ENCODE measurements around the gene LIN7A. TPM values are rescaled to one million over a fixed set of nuclear protein-coding genes. Genes with fewer than 3 reads are reported as not detected.
"Not testable (repeated sequence)": the region's sequence is repeated elsewhere in the genome, so short reads cannot be mapped to it uniquely, and the experiment has no call there.

LIN7A gene
- total RNA-seq, 2 experiments from 2014 or later, result not detected

- no peak overlapping the region for H3K4me3 Mint-ChIP-seq
- CTCF ChIA-PET, result no interaction called here
- H3K27me3 Mint-ChIP-seq, result no peaks in the 10 kb centered on the region
- no peaks in the 10 kb centered on the region for H3K4me1 Mint-ChIP-seq (ENCODE audit: low read depth)
- no peaks in the 10 kb centered on the region for H3K36me3 Mint-ChIP-seq
- H3K27ac Mint-ChIP-seq, result no peak overlapping the region
- peaks cover 16% of the 10 kb centered on the region for H3K9me3 Mint-ChIP-seq
- POLR2A ChIA-PET, result no interaction called here
- intact Hi-C loops (cut with micrococcal nuclease), result no loop called here
- DNase-seq, result no peak
These were observed 35.0 kb downstream of the LIN7A start for GRCh38 chr12:80902711-80903110.

- Mint-ChIP-seq H3K4me1 (ENCODE audit: low read depth) (no peaks in the 10 kb centered on the region), H3K27ac (no peak overlapping the region), H3K9me3 (peaks cover 16% of the 10 kb centered on the region), H3K4me3 (no peak overlapping the region), H3K27me3 (no peaks in the 10 kb centered on the region), H3K36me3 (no peaks in the 10 kb centered on the region)
- CTCF ChIA-PET, result no interaction called here
- intact Hi-C loops (cut with micrococcal nuclease), result no loop called here
- DNase-seq, result no peak
- POLR2A ChIA-PET, result no interaction called here
These were observed 36.1 kb downstream of the LIN7A start for GRCh38 chr12:80901661-80902060.

GRCh38 chr12:80895240-80895639 lies 42.5 kb downstream of the LIN7A start:
- no peaks in the 10 kb centered on the region for H3K27me3 Mint-ChIP-seq
- H3K36me3 Mint-ChIP-seq, result no peaks in the 10 kb centered on the region
- ChIA-PET POLR2A (no interaction called here), CTCF (no interaction called here)
- no peak overlapping the region for H3K4me3 Mint-ChIP-seq
- H3K27ac Mint-ChIP-seq, result no peak overlapping the region
- H3K9me3 Mint-ChIP-seq, result peaks cover 13% of the 10 kb centered on the region
- intact Hi-C loops (cut with micrococcal nuclease), result no loop called here
- H3K4me1 Mint-ChIP-seq (ENCODE audit: low read depth), result no peaks in the 10 kb centered on the region
- no peak for DNase-seq

- CTCF ChIA-PET, result no interaction called here
- H3K9me3 Mint-ChIP-seq, result peaks cover 8% of the 10 kb centered on the region
- intact Hi-C loops (cut with micrococcal nuclease), result no loop called here
These were observed 43.6 kb downstream of the LIN7A start for GRCh38 chr12:80894179-80894578.

GRCh38 chr12:80892597-80893445 lies 44.9 kb downstream of the LIN7A start:
- intact Hi-C loops (cut with micrococcal nuclease), result no loop called here
- no peak for DNase-seq
- H3K36me3 Mint-ChIP-seq, result no peaks in the 10 kb centered on the region
- ChIA-PET POLR2A (no interaction called here), CTCF (no interaction called here)
- no peaks in the 10 kb centered on the region for H3K27me3 Mint-ChIP-seq
- no peak overlapping the region for H3K27ac Mint-ChIP-seq
- H3K4me3 Mint-ChIP-seq, result no peak overlapping the region
- no peaks in the 10 kb centered on the region for H3K9me3 Mint-ChIP-seq
- H3K4me1 Mint-ChIP-seq (ENCODE audit: low read depth), result no peaks in the 10 kb centered on the region

More at GRCh38 chr12:80894179-80894578, 43.6 kb downstream of the LIN7A start:
- no peak overlapping the region for H3K27ac Mint-ChIP-seq
- H3K4me3 Mint-ChIP-seq, result no peak overlapping the region
- H3K27me3 Mint-ChIP-seq, result no peaks in the 10 kb centered on the region
- no peaks in the 10 kb centered on the region for H3K36me3 Mint-ChIP-seq
- DNase-seq, result no peak
- H3K4me1 Mint-ChIP-seq (ENCODE audit: low read depth), result no peaks in the 10 kb centered on the region
- POLR2A ChIA-PET, result no interaction called here

GRCh38 chr12:80884651-80885050 lies 53.1 kb downstream of the LIN7A start:
- no peaks in the 10 kb centered on the region for H3K4me1 Mint-ChIP-seq (ENCODE audit: low read depth)
- H3K27me3 Mint-ChIP-seq, result no peaks in the 10 kb centered on the region
- CTCF ChIA-PET, result no interaction called here
- H3K9me3 Mint-ChIP-seq, result peaks cover 11% of the 10 kb centered on the region
- intact Hi-C loops (cut with micrococcal nuclease), result no loop called here
- H3K4me3 Mint-ChIP-seq, result no peak overlapping the region
- H3K27ac Mint-ChIP-seq, result no peak overlapping the region
- no peak for DNase-seq
- no peaks in the 10 kb centered on the region for H3K36me3 Mint-ChIP-seq
- POLR2A ChIA-PET, result no interaction called here

- peaks cover 13% of the 10 kb centered on the region for H3K9me3 Mint-ChIP-seq
- intact Hi-C loops (cut with micrococcal nuclease), result no loop called here
- ChIA-PET CTCF (no interaction called here), POLR2A (no interaction called here)
- no peaks in the 10 kb centered on the region for H3K27me3 Mint-ChIP-seq
- H3K4me3 Mint-ChIP-seq, result no peak overlapping the region
- no peaks in the 10 kb centered on the region for H3K36me3 Mint-ChIP-seq
- no peaks in the 10 kb centered on the region for H3K4me1 Mint-ChIP-seq (ENCODE audit: low read depth)
- DNase-seq, result no peak
- H3K27ac Mint-ChIP-seq, result no peak overlapping the region
These were observed 56.6 kb downstream of the LIN7A start for GRCh38 chr12:80881106-80881505.

- H3K4me3 Mint-ChIP-seq; POLR2A ChIA-PET; H3K4me1 Mint-ChIP-seq (ENCODE audit: low read depth); intact Hi-C loops (cut with micrococcal nuclease); H3K36me3 Mint-ChIP-seq; H3K27me3 Mint-ChIP-seq; DNase-seq; H3K27ac Mint-ChIP-seq; CTCF ChIA-PET: not testable (repeated sequence)
- peaks cover 13% of the 10 kb centered on the region for H3K9me3 Mint-ChIP-seq
These were observed 59.3 kb downstream of the LIN7A start for GRCh38 chr12:80878452-80878851.

- Mint-ChIP-seq H3K4me3 (no peak overlapping the region), H3K9me3 (peaks cover 9% of the 10 kb centered on the region), H3K4me1 (ENCODE audit: low read depth) (no peaks in the 10 kb centered on the region), H3K27me3 (no peaks in the 10 kb centered on the region), H3K36me3 (no peaks in the 10 kb centered on the region), H3K27ac (no peak overlapping the region)
- intact Hi-C loops (cut with micrococcal nuclease), result no loop called here
- ChIA-PET POLR2A (no interaction called here), CTCF (no interaction called here)
- DNase-seq, result no peak
These were observed 59.9 kb downstream of the LIN7A start for GRCh38 chr12:80877721-80878265.

- no peaks in the 10 kb centered on the region for H3K36me3 Mint-ChIP-seq
- intact Hi-C loops (cut with micrococcal nuclease), result no loop called here
- H3K27me3 Mint-ChIP-seq, result no peaks in the 10 kb centered on the region
- no peak for DNase-seq
- H3K4me3 Mint-ChIP-seq, result no peak overlapping the region
- POLR2A ChIA-PET, result no interaction called here
- H3K27ac Mint-ChIP-seq, result no peak overlapping the region
- CTCF ChIA-PET, result no interaction called here
- H3K9me3 Mint-ChIP-seq, result no peaks in the 10 kb centered on the region
- H3K4me1 Mint-ChIP-seq (ENCODE audit: low read depth), result no peaks in the 10 kb centered on the region
These were observed 65.7 kb downstream of the LIN7A start for GRCh38 chr12:80872053-80872452.

GRCh38 chr12:80869264-80869663 lies 68.5 kb downstream of the LIN7A start:
- no peak for DNase-seq
- H3K27me3 Mint-ChIP-seq, result no peaks in the 10 kb centered on the region
- no peaks in the 10 kb centered on the region for H3K36me3 Mint-ChIP-seq
- CTCF ChIA-PET, result no interaction called here
- peaks cover 3% of the 10 kb centered on the region for H3K9me3 Mint-ChIP-seq
- POLR2A ChIA-PET, result no interaction called here
- intact Hi-C loops (cut with micrococcal nuclease), result no loop called here
- no peaks in the 10 kb centered on the region for H3K4me1 Mint-ChIP-seq (ENCODE audit: low read depth)
- H3K4me3 Mint-ChIP-seq, result no peak overlapping the region
- no peak overlapping the region for H3K27ac Mint-ChIP-seq

GRCh38 chr12:80868576-80868975 lies 69.2 kb downstream of the LIN7A start:
- DNase-seq, result no peak
- Mint-ChIP-seq H3K4me3 (no peak overlapping the region), H3K27me3 (no peaks in the 10 kb centered on the region), H3K36me3 (no peaks in the 10 kb centered on the region), H3K27ac (no peak overlapping the region), H3K9me3 (peaks cover 3% of the 10 kb centered on the region), H3K4me1 (ENCODE audit: low read depth) (no peaks in the 10 kb centered on the region)
- CTCF ChIA-PET, result no interaction called here
- POLR2A ChIA-PET, result no interaction called here
- intact Hi-C loops (cut with micrococcal nuclease), result no loop called here

GRCh38 chr12:80867941-80868340 lies 69.8 kb downstream of the LIN7A start:
- ChIA-PET CTCF (no interaction called here), POLR2A (no interaction called here)
- no peak for DNase-seq
- H3K27ac Mint-ChIP-seq, result no peak overlapping the region
- intact Hi-C loops (cut with micrococcal nuclease), result no loop called here
- no peaks in the 10 kb centered on the region for H3K36me3 Mint-ChIP-seq
- H3K9me3 Mint-ChIP-seq, result peaks cover 7% of the 10 kb centered on the region
- H3K4me1 Mint-ChIP-seq (ENCODE audit: low read depth), result no peaks in the 10 kb centered on the region
- H3K27me3 Mint-ChIP-seq, result no peaks in the 10 kb centered on the region
- H3K4me3 Mint-ChIP-seq, result no peak overlapping the region

All from activated CD4-positive, alpha-beta memory T cell treated with anti-CD3 and anti-CD28 coated beads for 36 hours (primary cell).